GM19372 (cell line): Measurements from ENCODE around the gene FOSL1.

Experiments
- ATAC-seq: cut with Tn5 transposase; IDR thresholded peaks from one replicate; pipeline ENCODE4 v1.9.1; 2021; ENCODE audit warnings: mild to moderate bottlenecking, low read depth, moderate library complexity; ENCODE audit not compliant: unreplicated experiment

The FOSL1 gene

GRCh38 chr11:65883058-65883761 lies 17.0 kb downstream of the FOSL1 start:
- no peak for ATAC-seq

GRCh38 chr11:65882120-65883057 lies 17.8 kb downstream of the FOSL1 start:
- no peak for ATAC-seq

- ATAC-seq = no peak
Observed at GRCh38 chr11:65880844-65881421, 19.3 kb downstream of the FOSL1 start.

- ATAC-seq = no peak
Observed at GRCh38 chr11:65880027-65880426, 20.2 kb downstream of the FOSL1 start.

- ATAC-seq = no peak
Observed at GRCh38 chr11:65879617-65880016, 20.6 kb downstream of the FOSL1 start, which contains the start of gene CTSW. CTSW (plus strand) TSS chr11:65879837; CDS start chr11:65879855, 18 bp downstream.

- peak; percentile 85 for ATAC-seq
Observed at GRCh38 chr11:65873318-65874156, 26.7 kb downstream of the FOSL1 start.

GRCh38 chr11:65872586-65873317 lies 27.4 kb downstream of the FOSL1 start, which contains the start of gene EFEMP2:
EFEMP2 (minus strand) TSS chr11:65872800; CDS start chr11:65872354, 446 bp downstream.
- no peak for ATAC-seq

GRCh38 chr11:65871811-65872548 lies 28.2 kb downstream of the FOSL1 start:
- ATAC-seq = no peak

GRCh38 chr11:65870706-65871681 lies 29.2 kb downstream of the FOSL1 start:
- no peak for ATAC-seq

GRCh38 chr11:65870307-65870658 lies 29.9 kb downstream of the FOSL1 start:
- ATAC-seq = no peak

GRCh38 chr11:65869643-65870306 lies 30.4 kb downstream of the FOSL1 start:
- no peak for ATAC-seq

- ATAC-seq = no peak
Observed at GRCh38 chr11:65868907-65869306, 31.3 kb downstream of the FOSL1 start.

- no peak for ATAC-seq
Observed at GRCh38 chr11:65868076-65868667, 32.0 kb downstream of the FOSL1 start.

- no peak for ATAC-seq
Observed at GRCh38 chr11:65867284-65868071, 32.7 kb downstream of the FOSL1 start.

- no peak for ATAC-seq
Observed at GRCh38 chr11:65866509-65867283, 33.5 kb downstream of the FOSL1 start.
